NCI-H69 (cell line): ENCODE measurements around the gene EHMT2.
"Not testable (repeated sequence)": the region's sequence is repeated elsewhere in the genome, so short reads cannot be mapped to it uniquely, and the experiment has no call there.

ENCODE experiments used
- DNase-seq: peaks from one replicate; lab custom pipeline; 2025; lab: John Stamatoyannopoulos, UW

The EHMT2 gene

GRCh38 chr6:31897612-31898382 lies at the start of gene EHMT2:
EHMT2 (minus strand) TSS chr6:31897698; CDS start chr6:31897677, 21 bp downstream.
- peak; percentile 95 for DNase-seq

DNA sequence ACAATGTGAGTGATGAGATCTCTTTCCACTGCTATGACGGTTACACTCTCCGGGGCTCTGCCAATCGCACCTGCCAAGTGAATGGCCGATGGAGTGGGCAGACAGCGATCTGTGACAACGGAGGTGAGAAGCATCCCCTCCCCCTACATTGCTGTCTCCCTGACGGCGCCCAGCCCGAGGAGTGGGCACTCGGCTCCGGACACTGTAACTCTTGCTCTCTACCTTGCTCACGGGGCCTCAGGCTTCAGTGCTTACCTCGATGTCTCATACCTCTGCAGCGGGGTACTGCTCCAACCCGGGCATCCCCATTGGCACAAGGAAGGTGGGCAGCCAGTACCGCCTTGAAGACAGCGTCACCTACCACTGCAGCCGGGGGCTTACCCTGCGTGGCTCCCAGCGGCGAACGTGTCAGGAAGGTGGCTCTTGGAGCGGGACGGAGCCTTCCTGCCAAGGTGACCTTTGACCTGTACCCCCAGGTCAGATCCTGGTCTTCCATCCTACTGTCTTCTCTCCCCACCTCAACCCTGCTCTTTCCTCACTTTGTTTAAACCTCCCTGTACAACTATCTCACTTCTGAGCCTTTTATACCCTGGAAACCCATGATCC lies 49.7 kb upstream of the EHMT2 start:
- DNase-seq = no peak

DNA sequence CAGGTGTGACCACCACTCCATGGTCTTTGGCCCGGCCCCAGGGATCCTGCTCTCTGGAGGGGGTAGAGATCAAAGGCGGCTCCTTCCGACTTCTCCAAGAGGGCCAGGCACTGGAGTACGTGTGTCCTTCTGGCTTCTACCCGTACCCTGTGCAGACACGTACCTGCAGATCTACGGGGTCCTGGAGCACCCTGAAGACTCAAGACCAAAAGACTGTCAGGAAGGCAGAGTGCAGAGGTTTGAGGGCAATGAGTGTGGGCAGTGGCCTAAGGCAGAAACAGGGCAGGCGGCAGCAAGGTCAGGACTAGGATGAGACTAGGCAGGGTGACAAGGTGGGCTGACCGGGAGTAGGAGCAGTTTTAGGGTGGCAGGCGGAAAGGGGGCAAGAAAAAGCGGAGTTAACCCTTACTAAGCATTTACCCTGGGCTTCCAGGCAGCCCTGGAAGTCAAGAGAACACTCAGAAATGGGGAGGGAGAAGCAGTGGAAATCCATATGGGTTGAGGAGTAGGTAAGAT lies 48.9 kb upstream of the EHMT2 start:
- DNase-seq = no peak

GRCh38 chr6:31945507-31946369 lies 48.2 kb upstream of the EHMT2 start, which contains the start of gene CFB:
CFB (plus strand) TSS chr6:31946095; CDS start chr6:31946222, 127 bp downstream.
- DNase-seq = peak; percentile 18

GRCh38 chr6:31945154-31945506 lies 47.6 kb upstream of the EHMT2 start:
- no peak for DNase-seq

GRCh38 chr6:31943742-31944141 lies 46.2 kb upstream of the EHMT2 start:
- no peak for DNase-seq

- peak; percentile 52 for DNase-seq
Observed at GRCh38 chr6:31940256-31940664, 42.8 kb upstream of the EHMT2 start.

GRCh38 chr6:31935823-31936222 lies 38.3 kb upstream of the EHMT2 start:
- no peak for DNase-seq

GRCh38 chr6:31935021-31935420 lies 37.5 kb upstream of the EHMT2 start:
- no peak for DNase-seq

DNA sequence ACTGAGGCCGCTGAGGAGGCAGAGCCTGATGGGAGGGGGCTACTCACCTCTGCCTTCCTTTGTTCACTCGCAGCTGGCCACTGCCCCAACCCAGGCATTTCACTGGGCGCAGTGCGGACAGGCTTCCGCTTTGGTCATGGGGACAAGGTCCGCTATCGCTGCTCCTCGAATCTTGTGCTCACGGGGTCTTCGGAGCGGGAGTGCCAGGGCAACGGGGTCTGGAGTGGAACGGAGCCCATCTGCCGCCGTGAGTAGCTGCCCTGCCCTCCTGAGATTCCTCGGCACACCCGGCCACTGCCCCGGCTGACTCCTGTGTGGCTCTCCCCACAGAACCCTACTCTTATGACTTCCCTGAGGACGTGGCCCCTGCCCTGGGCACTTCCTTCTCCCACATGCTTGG lies 36.0 kb upstream of the EHMT2 start:
- DNase-seq = no peak

- DNase-seq = not testable (repeated sequence)
Observed at GRCh38 chr6:31932137-31932536, 34.6 kb upstream of the EHMT2 start.

DNA sequence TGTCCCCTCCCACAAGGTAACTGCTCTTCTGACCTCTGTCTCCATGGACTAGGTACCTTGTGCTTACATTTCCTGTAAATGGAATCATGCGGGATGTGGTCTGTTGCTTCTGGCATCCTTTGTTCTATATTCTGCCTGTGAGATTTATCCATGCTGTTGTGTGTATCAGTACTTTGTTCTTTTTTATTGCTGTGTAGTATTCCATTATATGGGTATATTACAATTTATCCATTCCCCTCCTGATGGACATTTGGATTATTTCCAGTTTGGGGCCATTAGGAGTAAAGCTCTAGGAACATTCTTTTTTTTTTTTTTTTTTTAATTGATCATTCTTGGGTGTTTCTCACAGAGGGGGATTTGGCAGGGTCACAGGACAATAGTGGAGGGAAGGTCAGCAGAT lies 33.5 kb upstream of the EHMT2 start:
- no peak for DNase-seq

DNA sequence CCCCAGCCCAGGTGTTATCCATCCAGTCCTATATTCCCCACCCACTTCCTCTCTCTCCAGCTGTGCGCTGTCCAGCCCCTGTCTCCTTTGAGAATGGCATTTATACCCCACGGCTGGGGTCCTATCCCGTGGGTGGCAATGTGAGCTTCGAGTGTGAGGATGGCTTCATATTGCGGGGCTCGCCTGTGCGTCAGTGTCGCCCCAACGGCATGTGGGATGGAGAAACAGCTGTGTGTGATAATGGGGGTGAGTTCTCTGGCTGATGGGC lies 31.1 kb upstream of the EHMT2 start:
- no peak for DNase-seq

- DNase-seq = no peak
Observed at GRCh38 chr6:31927863-31928671, 30.6 kb upstream of the EHMT2 start.

GRCh38 chr6:31927242-31927862 lies 29.9 kb upstream of the EHMT2 start, which contains the start of gene C2:
C2 (plus strand) TSS chr6:31927717; CDS start chr6:31927753, 36 bp downstream.
- DNase-seq = no peak

- DNase-seq = peak; percentile 43
Observed at GRCh38 chr6:31922942-31923341, 25.4 kb upstream of the EHMT2 start.

DNA sequence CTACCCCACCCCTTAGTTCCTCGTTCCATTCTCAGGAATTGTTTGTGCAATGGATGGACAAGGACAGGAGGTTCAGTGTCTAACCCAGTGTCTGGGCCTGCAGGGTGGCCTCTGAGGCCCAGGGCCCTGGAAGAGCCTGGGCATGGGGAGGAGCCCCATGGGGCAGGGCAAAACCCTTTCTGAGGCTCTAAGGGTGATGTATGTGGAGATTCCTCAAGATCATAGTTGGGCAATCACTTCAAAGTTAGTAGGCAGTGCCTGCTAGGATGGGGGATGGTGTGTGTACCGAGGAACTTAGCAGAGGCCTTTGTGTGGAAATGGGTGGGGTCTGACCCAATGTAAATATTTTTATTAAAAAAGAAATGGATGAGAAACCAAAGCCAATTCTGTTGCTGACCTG lies 23.3 kb upstream of the EHMT2 start:
- DNase-seq = no peak

DNA sequence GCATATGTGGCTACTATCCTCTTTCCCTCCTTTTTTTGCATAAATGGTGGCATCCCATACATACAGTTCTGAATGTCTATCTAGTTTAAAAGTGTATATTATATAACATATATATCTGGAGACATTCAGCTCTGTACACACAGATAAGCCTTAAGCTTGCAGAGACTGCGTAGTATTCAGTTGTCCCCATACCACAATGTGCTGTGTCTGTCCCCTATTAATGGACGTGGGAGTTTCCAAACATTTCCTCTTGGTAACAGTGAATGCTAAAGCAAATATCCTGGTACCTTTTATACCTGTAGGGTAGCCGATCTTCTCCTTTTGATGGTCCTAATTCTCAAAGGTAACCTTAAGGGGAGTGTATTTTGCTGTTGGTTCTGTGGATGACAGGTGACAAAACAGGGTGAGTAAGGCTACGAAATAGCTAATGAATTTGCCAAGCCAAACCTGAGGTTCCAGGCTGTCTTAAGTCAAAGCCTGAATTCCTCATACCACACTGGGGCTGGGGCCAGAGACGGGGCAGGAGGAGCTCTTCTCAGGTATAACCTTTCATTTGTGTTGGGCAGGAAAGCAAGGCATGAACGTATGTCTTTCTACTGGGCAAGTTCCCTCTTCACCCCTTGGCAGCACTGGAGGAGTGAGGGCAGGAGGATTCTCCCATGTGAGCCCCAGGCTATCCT lies 22.3 kb upstream of the EHMT2 start:
- no peak for DNase-seq

GRCh38 chr6:31918069-31918720 lies 20.7 kb upstream of the EHMT2 start:
- no peak for DNase-seq

DNA sequence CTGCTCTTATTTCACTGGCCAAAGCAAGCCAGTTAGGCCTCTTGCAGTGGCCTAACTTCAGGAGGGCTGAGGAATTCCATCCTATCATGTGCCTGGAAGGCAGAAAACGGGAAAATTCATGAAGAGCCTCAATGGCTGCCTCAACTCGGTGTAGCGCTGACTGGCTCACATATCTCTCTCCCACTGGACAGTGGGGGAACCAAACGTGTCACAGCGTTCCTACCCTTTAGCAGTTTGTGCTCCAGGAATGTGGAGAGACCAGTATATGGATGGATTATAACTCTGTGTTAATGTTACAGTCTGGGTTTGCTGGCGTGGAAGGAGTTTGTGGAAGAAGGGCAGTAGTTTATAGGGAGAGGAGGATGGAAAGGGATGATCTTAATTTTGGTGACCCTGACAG lies 18.3 kb upstream of the EHMT2 start:
- DNase-seq = no peak
